Activated T-cell treated with anti-CD3 and anti-CD28 coated beads, Interleukin-2, amount 50 U/mL, for 48 hours (primary cell): ENCODE data around the gene NRM.
"Not testable (repeated sequence)": the region's sequence is repeated elsewhere in the genome, so short reads cannot be mapped to it uniquely, and the experiment has no call there.

ENCODE experiments used
- DNase-seq, 2 experiments: peaks; one replicate each; pipeline ENCODE4 v3.0.0-alpha.2; 2020

Gene NRM

GRCh38 chr6:30719791-30720737 lies 29.3 kb upstream of the NRM start, which contains the start of gene TUBB:
TSS of gene TUBB (plus strand) at chr6:30720352. CDS start at chr6:30720507, 155 bp downstream.
- DNase-seq, result peak; percentile 94 to 97

DNA sequence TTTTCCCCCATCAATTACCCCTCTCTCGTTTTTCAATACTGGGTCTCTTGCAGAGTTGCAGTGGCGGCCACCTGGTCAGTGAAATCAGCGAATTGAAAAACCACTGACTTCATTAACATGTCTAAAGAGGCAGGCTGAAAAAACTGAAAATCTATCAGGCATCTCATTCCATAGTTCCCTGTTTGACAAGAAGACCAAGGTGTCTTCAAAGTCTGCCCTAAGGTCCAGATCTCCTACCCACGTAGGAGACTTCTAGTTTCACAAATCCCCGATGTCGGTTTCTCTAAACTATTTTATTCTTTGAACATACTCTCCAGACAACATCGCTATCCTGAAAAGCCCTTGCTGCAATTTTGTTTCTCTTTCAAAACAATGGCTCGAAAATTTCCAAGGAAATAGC lies 28.6 kb upstream of the NRM start:
- DNase-seq, result no peak

- not testable (repeated sequence) for DNase-seq
Measured at GRCh38 chr6:30717845-30718720, 27.3 kb upstream of the NRM start.

DNA sequence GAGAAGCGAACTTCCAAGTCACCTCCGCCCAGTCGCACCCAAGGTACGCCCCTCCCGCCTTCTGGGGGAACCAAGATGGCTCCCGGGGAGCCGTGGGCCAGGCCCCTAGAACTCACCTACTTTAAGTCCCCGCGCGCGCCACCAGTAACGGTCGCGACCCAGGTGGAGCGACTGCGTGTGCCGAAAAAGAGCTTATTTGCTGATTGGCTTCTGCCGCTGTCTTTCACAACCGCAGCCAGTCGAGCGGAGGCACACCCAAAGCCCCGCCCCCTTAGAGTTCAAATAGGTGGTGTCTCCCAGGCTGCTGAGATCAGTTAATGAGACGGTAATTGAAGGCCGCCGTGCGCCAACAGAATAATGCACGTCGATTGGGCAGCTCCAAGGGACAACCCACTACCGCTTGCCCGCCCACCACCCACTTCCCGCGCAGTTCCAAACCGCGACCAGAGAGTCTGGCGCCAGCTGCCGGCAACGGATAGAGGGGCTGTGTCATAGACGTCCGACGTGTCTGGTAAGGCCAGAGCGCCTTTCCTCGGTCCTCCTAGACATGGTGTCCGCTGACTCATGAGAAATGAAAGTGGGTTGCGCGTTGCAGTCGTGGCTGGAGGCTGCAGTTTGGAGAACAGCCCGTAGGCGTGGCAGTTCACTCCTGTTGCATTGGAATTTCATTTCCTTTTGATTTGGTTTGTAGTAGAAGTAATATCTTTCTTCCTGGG lies 26.5 kb upstream of the NRM start, which contains the start of gene MDC1:
Gene MDC1, minus strand, starts transcription at position 153 of the 716 bp plus-strand sequence. CDS start 2,106 bp downstream, outside the sequence.
- DNase-seq, result peak; percentile 98 to 99

DNA sequence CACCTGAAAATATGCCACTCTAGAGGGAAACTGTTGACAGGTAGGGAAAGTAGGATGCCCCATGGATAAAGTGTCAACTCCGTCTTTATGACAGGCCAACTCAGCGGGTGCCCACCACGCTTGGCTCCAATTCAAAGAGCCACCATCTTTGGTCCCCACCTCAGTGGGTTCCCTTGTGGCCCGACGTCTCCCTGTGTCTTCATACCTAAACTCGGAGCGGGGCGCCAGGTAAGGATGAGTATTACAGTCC lies 26.0 kb upstream of the NRM start:
- no peak for DNase-seq

GRCh38 chr6:30714263-30714662 lies 23.5 kb upstream of the NRM start:
- no peak for DNase-seq

DNA sequence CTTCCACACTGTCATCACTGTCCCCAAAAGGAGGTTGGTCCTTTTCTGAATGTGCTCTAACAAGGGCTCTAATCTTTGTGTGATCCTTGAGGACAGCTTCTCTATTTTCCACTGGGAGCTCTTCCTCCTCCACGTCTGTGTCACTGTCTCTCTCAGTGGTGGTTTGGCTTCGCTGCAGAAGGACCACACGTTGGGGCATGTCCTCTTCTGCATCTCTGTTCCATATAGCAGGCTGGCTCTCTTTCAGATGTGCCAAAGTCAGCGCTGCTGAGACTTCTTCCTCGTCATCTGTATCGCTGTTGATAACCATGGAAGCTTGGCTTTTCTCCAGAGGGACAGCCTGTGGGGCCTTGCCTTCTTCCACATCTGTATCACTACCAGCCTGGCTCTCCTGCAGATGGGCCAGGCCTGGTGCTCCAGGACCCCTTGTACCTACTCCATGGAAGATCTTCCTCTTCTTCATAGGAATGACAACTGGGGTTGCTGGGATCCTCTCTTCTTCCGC lies 21.7 kb upstream of the NRM start:
- no peak for DNase-seq

- DNase-seq, result no peak
Measured at GRCh38 chr6:30711758-30712380, 21.1 kb upstream of the NRM start.

DNA sequence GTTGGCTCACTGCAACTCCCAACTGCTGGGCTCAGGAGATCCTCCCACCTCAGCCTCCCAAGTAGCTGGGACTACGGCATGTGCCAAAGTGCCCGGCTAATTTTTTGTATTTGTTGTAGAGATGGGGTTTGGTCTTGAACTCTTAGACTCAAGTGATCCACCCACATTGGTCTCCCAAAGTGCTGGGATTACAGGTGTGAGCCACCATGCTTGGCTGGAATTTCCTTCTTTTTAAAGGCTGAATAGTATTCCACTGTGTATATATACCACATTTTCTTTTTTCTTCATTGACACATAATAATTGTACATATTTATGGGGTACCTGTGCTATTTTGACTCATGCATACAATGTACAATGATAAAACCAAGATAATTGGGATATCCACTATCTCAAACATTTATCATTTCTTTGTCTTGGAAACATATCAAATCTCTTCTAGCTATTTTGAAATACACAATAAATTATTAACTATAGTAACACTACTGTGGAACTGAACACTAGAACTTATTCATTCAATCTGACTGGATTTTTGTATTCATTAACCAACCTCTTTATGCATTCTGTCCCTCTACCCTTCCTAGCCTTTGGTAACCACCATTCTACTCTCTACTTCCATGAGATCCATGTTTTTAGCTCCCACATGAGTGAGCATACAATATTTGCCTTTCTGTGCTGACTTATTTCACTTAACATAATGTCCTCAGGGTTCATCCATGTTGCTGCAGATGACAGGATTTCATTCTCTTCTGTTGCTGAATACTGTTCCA lies 18.5 kb upstream of the NRM start:
- no peak for DNase-seq

DNA sequence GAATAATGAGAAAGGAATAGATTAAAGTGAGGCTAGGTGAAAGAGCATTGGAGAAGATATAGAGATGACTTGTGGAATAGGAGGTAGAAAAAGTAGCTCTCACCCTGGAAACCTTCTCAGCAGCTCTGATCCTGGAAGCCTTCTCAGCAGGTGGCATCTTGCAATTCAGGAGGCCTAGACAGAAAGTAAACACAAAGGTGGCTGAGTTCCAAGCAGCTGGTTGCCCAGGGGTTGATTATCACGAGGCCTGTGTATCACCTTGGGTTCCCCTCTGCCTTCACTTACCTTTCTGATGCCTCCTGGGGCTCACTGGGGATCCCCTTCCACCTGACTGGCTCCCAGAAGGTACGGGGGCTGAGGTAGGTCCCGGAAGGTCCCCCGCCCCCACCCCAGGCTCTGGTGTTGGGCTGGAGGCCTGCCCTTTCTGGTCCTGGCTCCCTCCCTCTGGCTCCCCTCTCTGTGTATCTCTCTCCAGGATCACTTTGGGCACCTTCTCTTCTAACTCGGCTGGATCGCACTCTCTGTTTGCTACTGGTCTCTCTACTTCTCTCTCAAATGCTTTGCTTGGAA lies 16.6 kb upstream of the NRM start:
- DNase-seq, result no peak

DNA sequence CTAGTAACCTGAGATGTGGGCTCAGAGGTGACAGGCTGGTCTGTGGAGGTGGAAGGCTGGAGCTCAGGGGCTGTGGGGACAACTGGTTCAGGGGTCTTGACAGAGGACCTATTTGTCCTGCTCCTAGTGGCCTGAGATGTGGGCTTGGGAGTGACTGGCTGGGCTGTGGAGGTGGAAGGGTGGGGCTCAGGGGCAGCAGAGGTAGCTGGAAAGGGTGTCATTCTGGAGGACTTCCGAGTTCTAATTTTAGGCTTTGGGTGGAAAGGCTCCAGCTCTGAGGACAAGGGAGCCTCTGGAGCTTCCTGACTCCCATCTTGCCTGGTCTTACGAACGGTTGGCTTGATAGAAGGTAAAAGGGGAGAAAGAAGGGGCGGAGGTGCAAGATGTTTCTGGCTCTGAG lies 14.8 kb upstream of the NRM start:
- DNase-seq, result no peak

DNA sequence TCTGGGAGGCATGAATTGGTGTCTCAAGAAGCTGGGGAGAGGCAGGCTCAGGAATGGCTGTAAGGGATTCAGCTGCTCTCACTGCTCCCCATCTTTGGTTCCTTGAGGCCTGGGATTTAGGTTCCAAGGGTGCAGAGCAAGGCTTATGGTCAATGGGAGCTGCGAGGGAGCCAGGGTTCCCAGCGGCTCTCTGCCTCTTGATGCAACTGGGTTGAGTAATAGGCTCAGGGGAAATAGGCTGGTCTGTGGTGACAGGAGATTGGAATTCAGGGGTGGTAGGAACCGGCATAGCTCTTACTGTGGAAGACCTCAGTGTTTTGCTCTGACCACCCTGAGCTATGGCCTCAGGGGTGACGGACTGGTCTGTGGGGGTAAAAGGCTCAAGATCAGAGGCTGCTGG lies 13.0 kb upstream of the NRM start:
- no peak for DNase-seq

GRCh38 chr6:30703011-30703410 lies 12.2 kb upstream of the NRM start:
- DNase-seq, result no peak

DNA sequence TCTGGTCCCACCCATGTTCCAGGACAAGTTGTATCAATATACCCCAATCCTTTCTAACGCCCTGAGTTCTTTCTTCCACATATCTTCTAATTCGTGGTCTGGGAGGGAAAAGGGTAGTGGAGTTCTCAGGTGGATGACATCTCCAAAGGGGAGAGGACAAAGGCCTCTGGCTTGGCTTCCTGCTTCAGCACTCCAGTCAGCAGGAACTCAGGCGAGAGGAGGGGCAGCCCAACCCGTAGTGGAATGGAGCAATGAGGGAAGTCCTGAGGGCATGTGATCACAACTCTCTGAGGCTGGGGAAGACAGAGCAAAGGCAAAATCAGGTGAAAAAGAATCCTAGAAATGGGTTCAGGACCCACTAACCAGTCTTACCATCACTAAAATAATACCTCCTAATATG lies 9.6 kb upstream of the NRM start:
- DNase-seq, result no peak

- DNase-seq, result no peak
Measured at GRCh38 chr6:30696432-30696831, 5.6 kb upstream of the NRM start.

- DNase-seq, result no peak
Measured at GRCh38 chr6:30691208-30691847, 544 bp upstream of the NRM start.

GRCh38 chr6:30689985-30690384 lies 799 bp downstream of the NRM start:
- no peak for DNase-seq

- no peak for DNase-seq
Measured at GRCh38 chr6:30689022-30689865, 1.5 kb downstream of the NRM start.

DNA sequence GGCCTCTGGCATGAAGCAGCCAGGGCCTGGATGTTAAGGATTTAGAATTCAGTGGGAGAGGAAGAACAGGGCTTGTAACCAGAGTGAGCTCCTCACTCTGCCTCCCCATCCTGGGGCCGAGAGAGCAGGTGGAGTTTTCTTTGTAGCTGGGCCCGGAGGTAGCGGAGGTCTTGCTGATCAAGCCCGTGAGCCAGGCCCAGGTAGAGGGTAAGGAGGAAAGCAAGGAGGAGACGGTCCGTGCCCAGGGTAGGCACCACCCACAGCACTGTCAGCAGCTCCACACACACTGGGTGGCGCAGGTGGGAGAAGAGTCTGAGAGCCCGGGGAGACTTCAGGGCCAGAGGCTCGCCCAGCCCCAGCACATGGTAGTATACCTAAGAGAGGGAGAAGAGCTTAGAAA lies 2.2 kb downstream of the NRM start:
- DNase-seq, result peak in 1 of 2 experiments; percentile 24
